ENCODE data around the gene ANKS1B.

Gene ANKS1B

DNA sequence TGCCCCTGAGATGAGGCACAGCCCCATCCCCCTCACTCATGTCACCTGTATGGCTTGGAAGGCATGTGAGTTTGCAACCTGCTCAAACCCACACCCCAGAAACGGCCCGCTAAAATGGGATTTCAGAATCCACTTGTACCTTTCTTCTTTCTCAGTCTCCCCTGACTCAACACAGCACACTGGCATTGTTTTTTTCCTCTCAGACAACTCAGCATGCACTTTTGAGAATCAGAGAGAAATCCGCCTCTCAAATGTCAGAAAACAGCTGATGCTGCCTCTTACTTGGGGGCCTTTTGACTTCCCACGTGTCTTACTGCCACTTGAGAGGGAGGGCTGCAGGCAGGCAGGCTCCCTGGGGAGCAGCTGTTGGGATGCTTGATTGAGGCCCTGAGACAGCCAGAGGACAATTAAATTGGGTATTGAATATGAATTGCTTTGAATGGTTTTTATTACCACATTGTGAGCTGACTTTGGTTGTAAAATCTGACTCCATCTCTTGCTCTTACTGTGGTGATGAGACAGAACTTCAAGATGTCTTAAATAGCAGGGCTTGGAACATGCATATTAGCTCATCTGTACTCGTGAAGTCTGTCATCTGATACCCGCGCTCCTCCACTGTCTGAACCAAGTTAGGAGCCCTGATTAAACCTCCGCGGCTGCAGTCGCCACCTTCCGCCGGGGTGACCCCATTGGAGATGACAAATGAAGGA is 1243.0 kb downstream of the ANKS1B start (continued):
- TF ChIP-seq ZSCAN23 (tag by site-specific recombination; IDR thresholded peaks at IDR 0.05), result no peak
- no peak for TF ChIP-seq HOXD13 (CRISPR knock-in tag; IDR thresholded peaks at IDR 0.05; ENCODE audit: borderline replicate concordance)
- no peak for TF ChIP-seq ZNF223 (tag by site-specific recombination; IDR thresholded peaks at IDR 0.05)
- TF ChIP-seq ZNF184 (tag by site-specific recombination; IDR thresholded peaks at IDR 0.05), result no peak; the same call in 1 of the 2 replicates
- no peak for TF ChIP-seq ZNF585B (tag by site-specific recombination; IDR thresholded peaks at IDR 0.05)
- TF ChIP-seq, protein P1, sequence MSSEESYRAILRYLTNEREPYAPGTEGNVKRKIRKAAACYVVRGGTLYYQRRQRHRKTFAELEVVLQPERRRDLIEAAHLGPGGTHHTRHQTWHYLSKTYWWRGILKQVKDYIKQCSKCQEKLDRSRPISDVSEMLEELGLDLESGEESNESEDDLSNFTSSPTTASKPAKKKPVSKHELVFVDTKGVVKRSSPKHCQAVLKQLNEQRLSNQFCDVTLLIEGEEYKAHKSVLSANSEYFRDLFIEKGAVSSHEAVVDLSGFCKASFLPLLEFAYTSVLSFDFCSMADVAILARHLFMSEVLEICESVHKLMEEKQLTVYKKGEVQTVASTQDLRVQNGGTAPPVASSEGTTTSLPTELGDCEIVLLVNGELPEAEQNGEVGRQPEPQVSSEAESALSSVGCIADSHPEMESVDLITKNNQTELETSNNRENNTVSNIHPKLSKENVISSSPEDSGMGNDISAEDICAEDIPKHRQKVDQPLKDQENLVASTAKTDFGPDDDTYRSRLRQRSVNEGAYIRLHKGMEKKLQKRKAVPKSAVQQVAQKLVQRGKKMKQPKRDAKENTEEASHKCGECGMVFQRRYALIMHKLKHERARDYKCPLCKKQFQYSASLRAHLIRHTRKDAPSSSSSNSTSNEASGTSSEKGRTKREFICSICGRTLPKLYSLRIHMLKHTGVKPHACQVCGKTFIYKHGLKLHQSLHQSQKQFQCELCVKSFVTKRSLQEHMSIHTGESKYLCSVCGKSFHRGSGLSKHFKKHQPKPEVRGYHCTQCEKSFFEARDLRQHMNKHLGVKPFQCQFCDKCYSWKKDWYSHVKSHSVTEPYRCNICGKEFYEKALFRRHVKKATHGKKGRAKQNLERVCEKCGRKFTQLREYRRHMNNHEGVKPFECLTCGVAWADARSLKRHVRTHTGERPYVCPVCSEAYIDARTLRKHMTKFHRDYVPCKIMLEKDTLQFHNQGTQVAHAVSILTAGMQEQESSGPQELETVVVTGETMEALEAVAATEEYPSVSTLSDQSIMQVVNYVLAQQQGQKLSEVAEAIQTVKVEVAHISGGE (tag by site-specific recombination; conservative IDR thresholded peaks at IDR 0.05; ENCODE audit: low read depth), result no peak
- no peak for TF ChIP-seq ZNF311 (tag by site-specific recombination; IDR thresholded peaks at IDR 0.05; ENCODE audit: borderline replicate concordance)
- no peak for TF ChIP-seq ZNF530 (tag by site-specific recombination; IDR thresholded peaks at IDR 0.05; ENCODE audit: low read depth)
- no peak for TF ChIP-seq ZNF426 (tag by site-specific recombination; IDR thresholded peaks at IDR 0.05)
- TF ChIP-seq, protein P2, sequence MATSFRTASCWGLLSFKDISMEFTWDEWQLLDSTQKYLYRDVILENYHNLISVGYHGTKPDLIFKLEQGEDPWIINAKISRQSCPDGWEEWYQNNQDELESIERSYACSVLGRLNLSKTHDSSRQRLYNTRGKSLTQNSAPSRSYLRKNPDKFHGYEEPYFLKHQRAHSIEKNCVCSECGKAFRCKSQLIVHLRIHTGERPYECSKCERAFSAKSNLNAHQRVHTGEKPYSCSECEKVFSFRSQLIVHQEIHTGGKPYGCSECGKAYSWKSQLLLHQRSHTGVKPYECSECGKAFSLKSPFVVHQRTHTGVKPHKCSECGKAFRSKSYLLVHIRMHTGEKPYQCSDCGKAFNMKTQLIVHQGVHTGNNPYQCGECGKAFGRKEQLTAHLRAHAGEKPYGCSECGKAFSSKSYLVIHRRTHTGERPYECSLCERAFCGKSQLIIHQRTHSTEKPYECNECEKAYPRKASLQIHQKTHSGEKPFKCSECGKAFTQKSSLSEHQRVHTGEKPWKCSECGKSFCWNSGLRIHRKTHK (tag by site-specific recombination; IDR thresholded peaks at IDR 0.05), result no peak
- no peak for TF ChIP-seq MEIS1 (CRISPR knock-in tag; IDR thresholded peaks at IDR 0.05; ENCODE audit: borderline replicate concordance)
- no peak for TF ChIP-seq ZNF324 (tag by site-specific recombination; IDR thresholded peaks at IDR 0.05)
- no peak for TF ChIP-seq ZNF23 (tag by site-specific recombination; IDR thresholded peaks at IDR 0.05; ENCODE audit: borderline replicate concordance)
- TF ChIP-seq, protein P3, sequence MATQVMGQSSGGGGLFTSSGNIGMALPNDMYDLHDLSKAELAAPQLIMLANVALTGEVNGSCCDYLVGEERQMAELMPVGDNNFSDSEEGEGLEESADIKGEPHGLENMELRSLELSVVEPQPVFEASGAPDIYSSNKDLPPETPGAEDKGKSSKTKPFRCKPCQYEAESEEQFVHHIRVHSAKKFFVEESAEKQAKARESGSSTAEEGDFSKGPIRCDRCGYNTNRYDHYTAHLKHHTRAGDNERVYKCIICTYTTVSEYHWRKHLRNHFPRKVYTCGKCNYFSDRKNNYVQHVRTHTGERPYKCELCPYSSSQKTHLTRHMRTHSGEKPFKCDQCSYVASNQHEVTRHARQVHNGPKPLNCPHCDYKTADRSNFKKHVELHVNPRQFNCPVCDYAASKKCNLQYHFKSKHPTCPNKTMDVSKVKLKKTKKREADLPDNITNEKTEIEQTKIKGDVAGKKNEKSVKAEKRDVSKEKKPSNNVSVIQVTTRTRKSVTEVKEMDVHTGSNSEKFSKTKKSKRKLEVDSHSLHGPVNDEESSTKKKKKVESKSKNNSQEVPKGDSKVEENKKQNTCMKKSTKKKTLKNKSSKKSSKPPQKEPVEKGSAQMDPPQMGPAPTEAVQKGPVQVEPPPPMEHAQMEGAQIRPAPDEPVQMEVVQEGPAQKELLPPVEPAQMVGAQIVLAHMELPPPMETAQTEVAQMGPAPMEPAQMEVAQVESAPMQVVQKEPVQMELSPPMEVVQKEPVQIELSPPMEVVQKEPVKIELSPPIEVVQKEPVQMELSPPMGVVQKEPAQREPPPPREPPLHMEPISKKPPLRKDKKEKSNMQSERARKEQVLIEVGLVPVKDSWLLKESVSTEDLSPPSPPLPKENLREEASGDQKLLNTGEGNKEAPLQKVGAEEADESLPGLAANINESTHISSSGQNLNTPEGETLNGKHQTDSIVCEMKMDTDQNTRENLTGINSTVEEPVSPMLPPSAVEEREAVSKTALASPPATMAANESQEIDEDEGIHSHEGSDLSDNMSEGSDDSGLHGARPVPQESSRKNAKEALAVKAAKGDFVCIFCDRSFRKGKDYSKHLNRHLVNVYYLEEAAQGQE (tag by site-specific recombination; IDR thresholded peaks at IDR 0.05), result no peak
- TF ChIP-seq ZBTB1 (tag by site-specific recombination; IDR thresholded peaks at IDR 0.05), result no peak
- TF ChIP-seq, protein P4, sequence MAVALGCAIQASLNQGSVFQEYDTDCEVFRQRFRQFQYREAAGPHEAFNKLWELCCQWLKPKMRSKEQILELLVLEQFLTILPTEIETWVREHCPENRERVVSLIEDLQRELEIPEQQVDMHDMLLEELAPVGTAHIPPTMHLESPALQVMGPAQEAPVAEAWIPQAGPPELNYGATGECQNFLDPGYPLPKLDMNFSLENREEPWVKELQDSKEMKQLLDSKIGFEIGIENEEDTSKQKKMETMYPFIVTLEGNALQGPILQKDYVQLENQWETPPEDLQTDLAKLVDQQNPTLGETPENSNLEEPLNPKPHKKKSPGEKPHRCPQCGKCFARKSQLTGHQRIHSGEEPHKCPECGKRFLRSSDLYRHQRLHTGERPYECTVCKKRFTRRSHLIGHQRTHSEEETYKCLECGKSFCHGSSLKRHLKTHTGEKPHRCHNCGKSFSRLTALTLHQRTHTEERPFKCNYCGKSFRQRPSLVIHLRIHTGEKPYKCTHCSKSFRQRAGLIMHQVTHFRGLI (tag by site-specific recombination; IDR thresholded peaks at IDR 0.05), result no peak
- no peak for TF ChIP-seq ZNF747 (tag by site-specific recombination; IDR thresholded peaks at IDR 0.05)
- TF ChIP-seq WT1 (tag by site-specific recombination; IDR thresholded peaks at IDR 0.05), result peak; percentile 38
- no peak for TF ChIP-seq ZNF791 (tag by site-specific recombination; IDR thresholded peaks at IDR 0.05)
- TF ChIP-seq OSR2 (tag by site-specific recombination; IDR thresholded peaks at IDR 0.05), result peak; percentile 66
- TF ChIP-seq, protein P5, sequence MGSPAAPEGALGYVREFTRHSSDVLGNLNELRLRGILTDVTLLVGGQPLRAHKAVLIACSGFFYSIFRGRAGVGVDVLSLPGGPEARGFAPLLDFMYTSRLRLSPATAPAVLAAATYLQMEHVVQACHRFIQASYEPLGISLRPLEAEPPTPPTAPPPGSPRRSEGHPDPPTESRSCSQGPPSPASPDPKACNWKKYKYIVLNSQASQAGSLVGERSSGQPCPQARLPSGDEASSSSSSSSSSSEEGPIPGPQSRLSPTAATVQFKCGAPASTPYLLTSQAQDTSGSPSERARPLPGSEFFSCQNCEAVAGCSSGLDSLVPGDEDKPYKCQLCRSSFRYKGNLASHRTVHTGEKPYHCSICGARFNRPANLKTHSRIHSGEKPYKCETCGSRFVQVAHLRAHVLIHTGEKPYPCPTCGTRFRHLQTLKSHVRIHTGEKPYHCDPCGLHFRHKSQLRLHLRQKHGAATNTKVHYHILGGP (tag by site-specific recombination; IDR thresholded peaks at IDR 0.05), result no peak
- no peak for TF ChIP-seq ZNF133 (tag by site-specific recombination; IDR thresholded peaks at IDR 0.05)
- TF ChIP-seq KLF1 (tag by site-specific recombination; IDR thresholded peaks at IDR 0.05), result no peak
- TF ChIP-seq ZBTB20 (tag by site-specific recombination; IDR thresholded peaks at IDR 0.05), result no peak
- TF ChIP-seq ZIC2 (tag by site-specific recombination; IDR thresholded peaks at IDR 0.05), result peak; percentile 68

Measured in HEK293 (cell line).